HG03520 (cell line): ENCODE results near the gene IRF8.
"Not testable (repeated sequence)": the region's sequence is repeated elsewhere in the genome, so short reads cannot be mapped to it uniquely, and the experiment has no call there.

Source experiments
- ATAC-seq: cut with Tn5 transposase; IDR thresholded peaks from one replicate; pipeline ENCODE4 v1.9.1; 2021; ENCODE audit warnings: mild to moderate bottlenecking, moderate library complexity; ENCODE audit not compliant: unreplicated experiment

Gene IRF8

DNA sequence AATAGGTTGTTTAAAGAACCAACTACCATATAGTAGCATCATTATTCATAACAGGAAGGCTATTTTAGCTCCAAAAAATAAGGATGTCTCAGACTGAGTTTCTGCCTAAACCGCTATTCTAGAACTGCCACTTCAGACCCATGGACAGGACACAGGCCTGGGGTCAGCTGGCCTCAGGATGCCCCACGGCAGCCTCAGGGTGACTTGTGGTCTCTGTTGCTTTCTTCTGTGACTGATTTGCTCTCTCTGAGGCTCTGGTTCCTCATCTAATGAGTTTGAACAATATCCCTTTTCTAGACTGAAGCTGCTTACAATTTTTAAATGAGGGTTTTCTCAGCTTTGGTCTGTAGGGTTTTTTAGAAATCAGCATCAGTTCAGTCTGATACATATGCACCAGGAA lies 31.8 kb upstream of the IRF8 start:
- ATAC-seq: no peak

- ATAC-seq: no peak
These were observed 30.5 kb upstream of the IRF8 start for GRCh38 chr16:85868495-85868894.

GRCh38 chr16:85869206-85869605 lies 29.8 kb upstream of the IRF8 start:
- no peak for ATAC-seq

- ATAC-seq: no peak
These were observed 29.0 kb upstream of the IRF8 start for GRCh38 chr16:85869785-85870558.

DNA sequence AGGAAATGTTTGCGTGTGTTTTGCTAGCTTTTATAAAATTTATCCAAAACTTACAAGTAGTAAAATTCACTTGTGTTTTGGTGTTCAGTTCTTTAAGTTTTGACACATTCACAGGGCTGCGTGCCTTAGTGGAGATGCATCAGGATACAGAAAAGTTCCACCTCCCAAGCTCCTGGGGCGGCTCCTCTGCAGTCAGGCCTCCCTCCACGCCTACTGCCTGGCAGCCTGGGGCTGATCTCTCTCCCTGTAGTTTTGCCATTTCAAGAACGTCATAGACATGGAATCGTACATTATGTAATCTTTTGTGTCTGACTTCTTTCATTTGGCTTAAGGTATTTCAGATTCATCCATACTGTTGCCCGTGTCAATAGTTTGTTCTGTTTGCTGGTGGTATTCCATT lies 27.2 kb upstream of the IRF8 start:
- no peak for ATAC-seq

GRCh38 chr16:85872734-85873133 lies 26.2 kb upstream of the IRF8 start:
- ATAC-seq: no peak

- no peak for ATAC-seq
These were observed 25.8 kb upstream of the IRF8 start for GRCh38 chr16:85873153-85873552.

GRCh38 chr16:85874031-85874430 lies 24.9 kb upstream of the IRF8 start:
- not testable (repeated sequence) for ATAC-seq

GRCh38 chr16:85878407-85878806 lies 20.6 kb upstream of the IRF8 start:
- ATAC-seq: no peak

- no peak for ATAC-seq
These were observed 20.1 kb upstream of the IRF8 start for GRCh38 chr16:85878875-85879274.

DNA sequence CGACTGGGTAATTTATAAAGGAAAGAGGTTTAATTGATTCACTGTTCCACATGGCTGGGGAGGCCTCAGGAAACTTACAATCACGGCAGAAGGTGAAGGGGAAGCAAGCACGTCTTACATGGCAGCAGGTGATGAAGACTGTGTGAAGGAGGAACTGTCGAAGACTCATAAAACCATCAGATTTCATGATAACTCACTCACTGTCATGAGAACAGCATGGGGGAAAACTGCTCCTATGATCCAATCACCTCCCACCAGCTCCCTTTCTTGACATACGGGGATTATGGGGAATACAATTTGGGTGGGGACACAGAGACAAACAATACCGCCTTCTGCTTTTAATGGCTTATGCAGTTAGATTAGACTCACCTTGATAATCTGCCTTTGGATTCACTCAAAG lies 19.4 kb upstream of the IRF8 start:
- no peak for ATAC-seq

DNA sequence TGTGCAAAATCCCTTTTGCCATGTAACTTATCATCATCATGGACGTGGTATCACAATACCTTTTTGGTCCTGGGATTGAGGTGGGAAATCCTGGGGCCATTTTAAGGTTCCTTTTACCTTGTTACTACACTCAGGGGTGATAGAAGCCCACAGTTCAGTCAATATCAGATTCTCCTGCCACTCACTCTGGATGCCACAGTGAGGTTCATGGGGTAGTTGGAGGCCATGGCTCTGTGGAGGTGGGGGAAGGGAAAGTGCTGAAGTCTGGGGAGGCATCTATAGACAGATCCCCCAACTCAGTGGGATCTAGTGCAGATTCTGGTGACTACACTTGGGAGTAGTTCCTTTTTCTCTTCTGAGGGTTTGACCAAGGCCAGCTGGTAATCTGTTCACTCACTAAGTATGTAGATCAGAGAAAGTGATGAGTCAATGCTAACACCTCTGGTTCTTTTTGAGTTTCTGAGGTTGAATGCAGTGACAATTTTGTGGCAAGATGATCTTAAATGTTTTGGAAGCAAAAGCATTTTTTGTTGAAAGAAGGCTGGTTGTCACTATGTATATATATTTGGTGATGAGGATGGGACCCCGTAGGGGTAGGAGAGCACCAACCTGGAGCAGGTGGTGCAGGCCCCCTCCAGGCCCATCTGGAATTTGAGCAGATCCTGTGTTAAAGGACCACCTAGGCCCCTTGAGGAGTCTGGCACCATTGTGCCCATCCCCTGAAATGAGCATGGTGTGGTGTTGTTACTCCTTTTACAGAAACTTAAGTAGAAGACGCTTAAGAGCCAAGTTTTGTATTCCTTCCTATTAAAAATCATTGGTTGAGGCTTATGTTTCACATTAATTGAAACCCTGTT lies 18.8 kb upstream of the IRF8 start:
- peak; percentile 68 for ATAC-seq

DNA sequence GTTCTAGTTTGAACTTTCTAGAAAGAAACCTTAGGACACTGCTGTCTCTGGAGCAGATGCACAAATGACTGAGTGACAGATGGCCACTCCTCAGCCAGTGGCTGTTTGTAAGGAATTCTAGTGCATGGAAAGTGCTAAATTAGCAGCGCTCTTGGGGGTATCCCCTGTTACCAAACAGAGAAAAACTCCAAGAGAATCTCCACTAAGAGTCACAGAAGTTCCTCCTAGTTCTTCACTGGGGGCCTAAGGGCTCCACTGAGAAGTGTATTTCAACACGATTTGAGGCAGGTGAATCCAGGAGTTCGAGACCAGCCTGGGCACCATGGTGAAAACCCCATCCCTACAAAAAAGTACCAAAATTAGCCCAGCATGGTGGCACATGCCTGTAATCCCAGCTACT lies 18.1 kb upstream of the IRF8 start:
- ATAC-seq: no peak

DNA sequence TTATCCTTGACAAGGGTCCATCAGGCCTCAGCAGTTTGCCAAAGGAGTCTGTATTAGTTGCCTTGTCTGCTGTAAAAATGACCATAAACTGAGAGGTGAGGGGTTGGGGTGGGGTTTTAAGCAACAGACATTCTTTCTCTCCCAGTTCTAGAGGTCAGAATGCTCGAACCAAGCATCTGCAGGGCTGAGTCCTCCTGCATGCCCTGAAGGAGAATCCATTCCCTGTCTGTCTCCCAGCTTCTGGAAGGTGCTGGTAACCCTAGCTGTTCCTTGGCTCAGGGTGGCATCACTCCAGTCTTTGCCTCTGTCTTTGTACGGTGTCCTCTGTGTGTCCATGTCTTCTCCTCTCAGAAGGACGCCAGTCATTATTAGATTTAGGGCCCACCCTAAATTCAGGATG lies 17.5 kb upstream of the IRF8 start:
- no peak for ATAC-seq

GRCh38 chr16:85882181-85882810 lies 16.7 kb upstream of the IRF8 start:
- no peak for ATAC-seq

- no peak for ATAC-seq
These were observed 15.1 kb upstream of the IRF8 start for GRCh38 chr16:85883813-85884212.

DNA sequence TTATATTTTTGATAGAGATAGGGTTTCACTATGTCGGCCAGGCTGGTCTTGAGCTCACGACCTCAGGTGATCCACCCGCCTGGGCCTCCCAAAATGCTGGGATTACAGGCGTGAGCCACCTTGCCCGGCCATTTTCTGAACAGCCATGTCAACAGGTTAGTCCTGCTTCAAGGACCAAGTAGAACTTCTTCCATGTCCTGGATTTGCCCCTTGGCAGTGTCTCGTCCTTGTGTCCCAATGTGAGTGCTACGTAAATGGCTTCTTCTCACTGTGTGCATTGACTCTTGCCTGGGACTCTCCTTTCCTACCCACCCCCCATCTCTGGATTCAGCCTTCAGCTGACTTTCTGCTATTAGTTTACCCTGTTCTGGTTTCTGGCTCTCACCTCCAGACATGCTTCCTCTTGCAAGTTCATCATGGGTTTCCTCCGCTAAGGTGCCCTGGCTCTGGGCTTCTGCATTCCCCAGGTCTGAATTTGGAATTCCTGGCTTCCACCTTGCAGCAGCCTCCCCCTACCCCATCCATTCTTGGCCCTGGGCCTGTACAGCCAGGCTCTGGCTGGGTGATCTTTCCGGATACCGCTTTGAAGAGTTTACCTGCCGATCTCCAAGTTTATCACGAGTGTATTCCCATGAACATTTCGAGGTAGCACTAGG lies 14.0 kb upstream of the IRF8 start:
- no peak for ATAC-seq

- no peak for ATAC-seq
These were observed 13.4 kb upstream of the IRF8 start for GRCh38 chr16:85885537-85885936.

DNA sequence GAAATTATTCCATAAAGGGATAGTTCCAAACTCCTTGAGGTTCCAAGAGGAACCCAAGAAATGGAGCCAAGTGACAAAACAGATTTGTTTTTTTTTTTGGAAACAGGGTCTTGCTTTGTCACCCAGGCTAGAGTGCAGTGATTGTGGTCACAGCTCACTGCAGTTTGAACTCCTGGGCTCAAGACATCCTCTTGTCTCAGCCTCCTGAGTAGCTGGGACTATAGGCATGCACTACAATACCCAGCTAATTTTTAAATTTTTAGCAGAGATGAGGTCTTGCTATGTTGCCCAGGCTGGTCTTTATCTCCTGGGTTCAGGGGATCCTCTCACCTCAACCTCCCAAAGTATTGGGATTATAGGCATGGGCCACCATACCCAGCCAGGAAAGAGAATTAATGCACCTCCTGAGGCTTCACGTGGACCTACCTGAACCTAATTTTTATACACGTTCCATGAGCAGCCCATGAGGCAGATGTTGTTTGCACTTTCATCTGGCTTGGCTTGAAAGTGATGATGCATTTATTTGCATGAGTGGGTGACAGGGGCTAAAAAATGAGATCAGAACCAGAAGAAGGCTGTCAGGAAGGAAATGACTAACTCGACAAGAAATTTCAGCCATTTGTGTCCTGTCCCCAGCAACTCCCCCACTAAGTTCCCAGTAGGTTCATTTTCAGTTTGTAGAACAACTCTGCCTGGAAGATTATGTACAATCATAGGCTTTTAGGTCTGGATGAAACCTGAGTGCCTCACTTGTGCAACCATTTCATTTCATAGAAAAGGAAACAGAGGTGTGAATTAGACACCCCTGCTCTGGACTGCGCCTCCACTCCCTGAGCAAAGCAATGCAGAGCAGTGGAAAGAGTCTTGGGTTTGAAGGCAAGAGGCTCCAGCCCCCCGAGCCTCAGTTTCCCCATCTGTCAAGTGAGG lies 10.3 kb upstream of the IRF8 start:
- ATAC-seq: peak; percentile 86
